ENCODE data around the gene INPPL1. TPM values are rescaled to one million over a fixed set of nuclear protein-coding genes. Genes with fewer than 3 reads are reported as not detected.

The INPPL1 gene
- total and polyA plus RNA-seq, 2 of the 13 experiments (the other 11 are each of a cell fraction or from before 2014, with no cell fraction given) = 29.1 to 66.9 TPM

DNA sequence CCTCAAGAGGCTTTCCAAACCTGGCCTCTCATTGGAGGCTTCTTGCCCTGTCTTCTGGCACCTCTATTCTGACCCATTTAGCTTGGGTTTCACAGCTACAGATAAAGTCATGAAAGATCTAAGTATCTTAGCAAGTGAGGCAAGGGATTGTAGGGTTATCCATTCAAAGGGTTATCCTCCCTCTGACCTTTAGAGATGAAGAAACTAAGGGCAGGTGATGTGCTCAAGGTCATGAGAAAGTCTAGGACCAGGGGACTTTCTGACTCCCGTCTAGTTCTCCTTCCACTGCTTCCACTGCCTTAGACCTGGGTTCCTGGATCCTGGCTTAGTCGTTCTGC lies 12.2 kb downstream of the INPPL1 start:
- POLR2A ChIA-PET = interaction anchor here (0.6 kb wide), 1 partner anchor 11 kb away, joined by 4 read pairs; no protein-coding TSS in a partner anchor
- peaks cover 14 to 36% of the 10 kb centered on the region in 2 experiments; a peak in 4 of 5 replicates for H3K36me3 ChIP-seq (replicated peaks in 1 of 2; ENCODE audit: control insufficient read depth in 1 of 2, insufficient read depth in 2 of 2, low read length in 2 of 2)
- TF ChIP-seq, protein P1, sequence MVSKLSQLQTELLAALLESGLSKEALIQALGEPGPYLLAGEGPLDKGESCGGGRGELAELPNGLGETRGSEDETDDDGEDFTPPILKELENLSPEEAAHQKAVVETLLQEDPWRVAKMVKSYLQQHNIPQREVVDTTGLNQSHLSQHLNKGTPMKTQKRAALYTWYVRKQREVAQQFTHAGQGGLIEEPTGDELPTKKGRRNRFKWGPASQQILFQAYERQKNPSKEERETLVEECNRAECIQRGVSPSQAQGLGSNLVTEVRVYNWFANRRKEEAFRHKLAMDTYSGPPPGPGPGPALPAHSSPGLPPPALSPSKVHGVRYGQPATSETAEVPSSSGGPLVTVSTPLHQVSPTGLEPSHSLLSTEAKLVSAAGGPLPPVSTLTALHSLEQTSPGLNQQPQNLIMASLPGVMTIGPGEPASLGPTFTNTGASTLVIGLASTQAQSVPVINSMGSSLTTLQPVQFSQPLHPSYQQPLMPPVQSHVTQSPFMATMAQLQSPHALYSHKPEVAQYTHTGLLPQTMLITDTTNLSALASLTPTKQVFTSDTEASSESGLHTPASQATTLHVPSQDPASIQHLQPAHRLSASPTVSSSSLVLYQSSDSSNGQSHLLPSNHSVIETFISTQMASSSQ (IDR thresholded peaks at IDR 0.05; ENCODE audit: low read depth) = no peak
- TF ChIP-seq, protein P1 (CRISPR knock-in tag; IDR thresholded peaks at IDR 0.05; ENCODE audit: borderline replicate concordance) = no peak
- TF ChIP-seq ZNF33A (CRISPR knock-in tag; IDR thresholded peaks at IDR 0.05; ENCODE audit: borderline replicate concordance) = no peak
- TF ChIP-seq, protein P2, sequence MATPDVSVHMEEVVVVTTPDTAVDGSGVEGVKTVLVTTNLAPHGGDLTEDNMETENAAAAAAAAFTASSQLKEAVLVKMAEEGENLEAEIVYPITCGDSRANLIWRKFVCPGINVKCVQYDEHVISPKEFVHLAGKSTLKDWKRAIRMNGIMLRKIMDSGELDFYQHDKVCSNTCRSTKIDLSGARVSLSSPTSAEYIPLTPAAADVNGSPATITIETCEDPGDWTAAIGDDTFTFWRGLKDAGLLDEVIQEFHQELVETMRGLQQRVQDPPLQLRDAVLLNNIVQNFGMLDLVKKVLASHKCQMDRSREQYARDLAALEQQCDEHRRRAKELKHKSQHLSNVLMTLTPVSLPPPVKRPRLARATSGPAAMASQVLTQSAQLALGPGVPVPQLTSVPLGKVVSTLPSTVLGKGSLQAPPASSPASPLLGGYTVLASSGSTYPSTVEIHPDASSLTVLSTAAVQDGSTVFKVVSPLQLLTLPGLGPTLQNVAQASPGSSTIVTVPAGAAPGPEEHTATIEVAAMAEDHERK (CRISPR knock-in tag; IDR thresholded peaks at IDR 0.05; ENCODE audit: low read depth) = no peak
- TF ChIP-seq ZNF558 (CRISPR knock-in tag; IDR thresholded peaks at IDR 0.05; ENCODE audit: borderline replicate concordance) = no peak
- TF ChIP-seq, protein P3, sequence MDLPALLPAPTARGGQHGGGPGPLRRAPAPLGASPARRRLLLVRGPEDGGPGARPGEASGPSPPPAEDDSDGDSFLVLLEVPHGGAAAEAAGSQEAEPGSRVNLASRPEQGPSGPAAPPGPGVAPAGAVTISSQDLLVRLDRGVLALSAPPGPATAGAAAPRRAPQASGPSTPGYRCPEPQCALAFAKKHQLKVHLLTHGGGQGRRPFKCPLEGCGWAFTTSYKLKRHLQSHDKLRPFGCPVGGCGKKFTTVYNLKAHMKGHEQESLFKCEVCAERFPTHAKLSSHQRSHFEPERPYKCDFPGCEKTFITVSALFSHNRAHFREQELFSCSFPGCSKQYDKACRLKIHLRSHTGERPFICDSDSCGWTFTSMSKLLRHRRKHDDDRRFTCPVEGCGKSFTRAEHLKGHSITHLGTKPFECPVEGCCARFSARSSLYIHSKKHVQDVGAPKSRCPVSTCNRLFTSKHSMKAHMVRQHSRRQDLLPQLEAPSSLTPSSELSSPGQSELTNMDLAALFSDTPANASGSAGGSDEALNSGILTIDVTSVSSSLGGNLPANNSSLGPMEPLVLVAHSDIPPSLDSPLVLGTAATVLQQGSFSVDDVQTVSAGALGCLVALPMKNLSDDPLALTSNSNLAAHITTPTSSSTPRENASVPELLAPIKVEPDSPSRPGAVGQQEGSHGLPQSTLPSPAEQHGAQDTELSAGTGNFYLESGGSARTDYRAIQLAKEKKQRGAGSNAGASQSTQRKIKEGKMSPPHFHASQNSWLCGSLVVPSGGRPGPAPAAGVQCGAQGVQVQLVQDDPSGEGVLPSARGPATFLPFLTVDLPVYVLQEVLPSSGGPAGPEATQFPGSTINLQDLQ (CRISPR knock-in tag; IDR thresholded peaks at IDR 0.05) = no peak
- TF ChIP-seq CBX2 (IDR thresholded peaks at IDR 0.05; ENCODE audit: low read depth, low read length) = no peak
- no peak for TF ChIP-seq CBX2 (CRISPR knock-in tag; IDR thresholded peaks at IDR 0.05; ENCODE audit: low read depth)
- TF ChIP-seq KDM6A (CRISPR knock-in tag; IDR thresholded peaks at IDR 0.05; ENCODE audit: low read depth) = no peak
- TF ChIP-seq POLR2A (IDR thresholded peaks at IDR 0.05; ENCODE audit: insufficient read depth in 1 of 2, low read depth in 2 of 2, low read length in 2 of 2) = no peak
- TF ChIP-seq, protein P4, sequence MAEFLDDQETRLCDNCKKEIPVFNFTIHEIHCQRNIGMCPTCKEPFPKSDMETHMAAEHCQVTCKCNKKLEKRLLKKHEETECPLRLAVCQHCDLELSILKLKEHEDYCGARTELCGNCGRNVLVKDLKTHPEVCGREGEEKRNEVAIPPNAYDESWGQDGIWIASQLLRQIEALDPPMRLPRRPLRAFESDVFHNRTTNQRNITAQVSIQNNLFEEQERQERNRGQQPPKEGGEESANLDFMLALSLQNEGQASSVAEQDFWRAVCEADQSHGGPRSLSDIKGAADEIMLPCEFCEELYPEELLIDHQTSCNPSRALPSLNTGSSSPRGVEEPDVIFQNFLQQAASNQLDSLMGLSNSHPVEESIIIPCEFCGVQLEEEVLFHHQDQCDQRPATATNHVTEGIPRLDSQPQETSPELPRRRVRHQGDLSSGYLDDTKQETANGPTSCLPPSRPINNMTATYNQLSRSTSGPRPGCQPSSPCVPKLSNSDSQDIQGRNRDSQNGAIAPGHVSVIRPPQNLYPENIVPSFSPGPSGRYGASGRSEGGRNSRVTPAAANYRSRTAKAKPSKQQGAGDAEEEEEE (CRISPR knock-in tag; IDR thresholded peaks at IDR 0.05; ENCODE audit: borderline replicate concordance) = no peak
- TF ChIP-seq ZNF644 (CRISPR knock-in tag; IDR thresholded peaks at IDR 0.05; ENCODE audit: low read depth) = no peak
- TF ChIP-seq, protein P5, sequence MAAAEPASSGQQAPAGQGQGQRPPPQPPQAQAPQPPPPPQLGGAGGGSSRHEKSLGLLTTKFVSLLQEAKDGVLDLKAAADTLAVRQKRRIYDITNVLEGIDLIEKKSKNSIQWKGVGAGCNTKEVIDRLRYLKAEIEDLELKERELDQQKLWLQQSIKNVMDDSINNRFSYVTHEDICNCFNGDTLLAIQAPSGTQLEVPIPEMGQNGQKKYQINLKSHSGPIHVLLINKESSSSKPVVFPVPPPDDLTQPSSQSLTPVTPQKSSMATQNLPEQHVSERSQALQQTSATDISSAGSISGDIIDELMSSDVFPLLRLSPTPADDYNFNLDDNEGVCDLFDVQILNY (CRISPR knock-in tag; conservative IDR thresholded peaks at IDR 0.05) = no peak

More for the DNA sequence above, 12.2 kb downstream of the INPPL1 start:
- Histone ChIP-seq H4K20me1 (ENCODE audit: insufficient read depth, low read length) (no peaks in the 10 kb centered on the region), H3K9me3 (ENCODE audit: low read length) (no peaks in the 10 kb centered on the region), H3K9ac (ENCODE audit: insufficient read depth, low read depth, low read length) (no peak overlapping the region), H3K4me1 (ENCODE audit: insufficient read depth, low read length) (peaks cover 17% of the 10 kb centered on the region), H2AFZ (ENCODE audit: low read length) (no peak overlapping the region), H3K4me3 (replicated peaks in 1 of 3; ENCODE audit: insufficient read depth in 1 of 3, low read depth in 2 of 3, low read length in 3 of 3) (no peak overlapping the region), H3K27me3 (ENCODE audit: control insufficient read depth in 1 of 2, insufficient read depth in 2 of 2, low read length in 2 of 2) (peaks cover 2 to 19% of the 10 kb centered on the region in 2 experiments; a peak in 4 of 5 replicates), H3K4me2 (ENCODE audit: low read depth, low read length) (no peak overlapping the region), H3K79me2 (ENCODE audit: insufficient read depth, low read length) (no peaks in the 10 kb centered on the region), H3K27ac (ENCODE audit: extremely low read length, insufficient read depth, low read length) (no peak overlapping the region)
- ATAC-seq (no peak), FAIRE-seq (no peak), DNase-seq (ENCODE audit: low spot score) (no peak)
- 100% methylated on average over 2 of the region's 2 CpGs for WGBS (ENCODE audit: low lambda C conversion rate)
- no TSS peak for BruUV-seq (replicated peaks)
- CTCF ChIA-PET (ENCODE audit: low intra/inter-chr PET ratio, low total read pairs) = no interaction called here
- in situ Hi-C loops (cut with HindIII; ENCODE audit: extremely low pct_ligation_motif_present, low pct_unique_long_range_greater_than_20kb) = no loop called here
- intact Hi-C loops (cut with micrococcal nuclease; ENCODE audit: unreplicated experiment) = no loop called here
